Heart left ventricle (tissue), 16 donors: ENCODE results near the gene RANBP17. TPM values are rescaled to one million over a fixed set of nuclear protein-coding genes. Genes with fewer than 3 reads are reported as not detected.

Source experiments
- ATAC-seq, 4 donors: fragments of 200-7000 bp; cut with Tn5 transposase; one replicate each; pipeline ENCODE4 v1.9.1; 2020 to 2022; ENCODE audit warnings: moderate library complexity in 4 of 4, mild to moderate bottlenecking in 3 of 4, moderate number of reproducible peaks in 1 of 4
- DNase-seq, 5 donors: peaks; one replicate each; pipeline ENCODE4 v3.0.0-alpha.2; 2020
- H3K27ac ChIP-seq, 12 donors: fragments of 200-600 bp; sonication (generic) in 4 of 12; one replicate each; pipeline versions ENCODE4 v1.5.0 to v1.8.0; 2016 to 2022; ENCODE audit warnings: mild to moderate bottlenecking in 2 of 12
- H3K27me3 ChIP-seq, 9 donors: fragments of 200-600 bp; sonication (generic) in 2 of 9; one replicate each; pipeline versions ENCODE4 v1.5.1 to v1.8.0; 2016 to 2022; ENCODE audit warnings: mild to moderate bottlenecking in 3 of 9
- H3K36me3 ChIP-seq, 9 donors: fragments of 200-600 bp; sonication (generic) in 2 of 9; one replicate each; pipeline versions ENCODE4 v1.5.0 to v1.8.0; 2018 to 2022; ENCODE audit warnings: mild to moderate bottlenecking in 2 of 9
- H3K4me1 ChIP-seq, 12 donors: fragments of 200-600 bp; sonication (generic) in 4 of 12; one replicate each; pipeline versions ENCODE4 v1.5.0 to v1.8.0; 2016 to 2022; ENCODE audit warnings: mild to moderate bottlenecking in 3 of 12
- H3K4me3 ChIP-seq, 12 donors: fragments of 200-600 bp; sonication (generic) in 4 of 12; one replicate each; pipeline versions ENCODE4 v1.5.0 to v1.8.0; 2017 to 2022; ENCODE audit warnings: mild to moderate bottlenecking in 9 of 12, moderate library complexity in 4 of 12
- H3K9me3 ChIP-seq, 12 donors: fragments of 200-600 bp; sonication (generic) in 4 of 12; one replicate each; pipeline versions ENCODE4 v1.5.0 to v1.8.0; 2016 to 2022; ENCODE audit warnings: mild to moderate bottlenecking in 1 of 12
- POLR2A ChIP-seq, 2 donors: fragments of 450-650 bp; IDR thresholded peaks; one replicate each; pipeline ENCODE4 v1.6.1; 2017; ENCODE audit warnings: antibody characterized with exemption in 2 of 2, mild to moderate bottlenecking in 2 of 2, moderate library complexity in 2 of 2
- WGBS, 4 donors: extraction: QIAGEN DNeasy Blood & Tissue Kit in 2 of 4; methylation state at CpG; one replicate each; pipeline versions ENCODE4 v1.1.5 to v1.1.7; 2013 to 2018; 5-methylcytosine and 5-hydroxymethylcytosine counted together
- intact Hi-C, 10 donors: fragments of 100-400 bp; cut with DNase I; formaldehyde crosslinking; loops; one replicate each; pipeline versions ENCODE4 v1.11.1 to v1.14.2; 2022
- polyA plus RNA-seq, 2 donors: library from polyadenylated mRNA; stranded (reverse); fragments of 200-250 nt; gene quantifications; one replicate each; pipeline ENCODE4 v1.2.3, GENCODE V29; 2013
- total RNA-seq, 9 donors: library from RNA; depleted of rRNA in 2 of 9; stranded (reverse); fragments of >200 nt in 2 of 9; fragmentation: NEBNext Ultra II Directional in 3 of 9; extraction: Animal tissue kit (Norgen Biotek cat#: 25700) in 3 of 9; gene quantifications; one replicate each; pipeline versions ENCODE4 v1.1.0 to v1.2.4, GENCODE V29; 2016 to 2023
- TF ChIP-seq, protein P1 (sequence below), 12 donors: fragments of 200-600 bp; sonication (generic) in 4 of 12; IDR thresholded peaks; one replicate each; pipeline versions ENCODE4 v1.5.0 to v1.8.0; 2018 to 2022; ENCODE audit warnings: antibody characterized with exemption in 12 of 12, mild to moderate bottlenecking in 5 of 12
- donor health status: ischemic (EF 13 %, LVEDD 7.1; RV severe dilation, severe dysfunction).
- donor health status: healthy with polysubstance abuse.
- donor health status: DM: no; HTN: yes; CAD: no.
- donor health status: DM: no; HTN: no; CAD: no.
- donor health status: ischemic (EF 25% LVEDD 6.9; RV normal size, moderate dysfunction).
- donor health status: ischemic (EF 25% LVEDD 5.7; RV mildly dilated, moderate dysfunction).
- donor health status: healthy.
- donor health status: DM: yes; HTN: yes; CAD: no.
- donor health status: ischemic (EF 35%, LVEDD 5.7; RV mildly dilated, moderate dysfunction).
- donor health status: nonischemic (EF 11% LVEDD 7.7; RV severe dilation, severe dysfunction).
- donor health status: DM: yes; HTN: yes; CAD: no.
- donor health status: PGD.
- donor health status: ischemic (EF 29% LVEDD 5.4; RV normal size, mild dysfunction).
- donor health status: nonischemic (EF 23%, LVEDD 6.1; RV moderate dilation, normal function).

RANBP17 gene
- total and polyA plus RNA-seq, 11 donors, result 0.65 to 11.5 (median 3.7) TPM

DNA sequence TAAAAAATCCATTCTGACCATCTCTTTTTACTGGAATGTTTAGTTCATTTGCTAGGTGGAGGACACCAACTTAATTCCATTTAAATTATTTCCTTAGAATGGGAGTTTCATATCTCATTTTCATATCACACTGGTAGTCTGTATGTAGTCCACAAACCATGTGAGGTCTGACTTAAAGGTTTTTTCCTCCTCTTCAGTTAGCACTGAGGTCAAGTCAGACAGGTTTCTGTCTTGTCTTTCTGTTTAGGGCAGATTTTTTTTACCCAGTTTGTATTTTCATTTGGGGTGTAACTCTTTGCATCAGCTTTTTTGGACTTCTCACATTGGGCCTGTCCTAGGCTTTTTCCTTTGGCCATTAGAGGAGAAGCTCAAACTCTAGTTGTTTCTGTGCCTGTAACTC is 75.3 kb downstream of the RANBP17 start:
- peaks cover 0 to 6% (median 0%) of the 10 kb centered on the region in 9 donors for H3K36me3 ChIP-seq
- intact Hi-C loops, result no loop called here
- ATAC-seq (no peak), DNase-seq (no peak)
- no peaks in the 10 kb centered on the region for H3K27me3 ChIP-seq
- H3K4me3 ChIP-seq, result no peak overlapping the region
- TF ChIP-seq, protein P1, sequence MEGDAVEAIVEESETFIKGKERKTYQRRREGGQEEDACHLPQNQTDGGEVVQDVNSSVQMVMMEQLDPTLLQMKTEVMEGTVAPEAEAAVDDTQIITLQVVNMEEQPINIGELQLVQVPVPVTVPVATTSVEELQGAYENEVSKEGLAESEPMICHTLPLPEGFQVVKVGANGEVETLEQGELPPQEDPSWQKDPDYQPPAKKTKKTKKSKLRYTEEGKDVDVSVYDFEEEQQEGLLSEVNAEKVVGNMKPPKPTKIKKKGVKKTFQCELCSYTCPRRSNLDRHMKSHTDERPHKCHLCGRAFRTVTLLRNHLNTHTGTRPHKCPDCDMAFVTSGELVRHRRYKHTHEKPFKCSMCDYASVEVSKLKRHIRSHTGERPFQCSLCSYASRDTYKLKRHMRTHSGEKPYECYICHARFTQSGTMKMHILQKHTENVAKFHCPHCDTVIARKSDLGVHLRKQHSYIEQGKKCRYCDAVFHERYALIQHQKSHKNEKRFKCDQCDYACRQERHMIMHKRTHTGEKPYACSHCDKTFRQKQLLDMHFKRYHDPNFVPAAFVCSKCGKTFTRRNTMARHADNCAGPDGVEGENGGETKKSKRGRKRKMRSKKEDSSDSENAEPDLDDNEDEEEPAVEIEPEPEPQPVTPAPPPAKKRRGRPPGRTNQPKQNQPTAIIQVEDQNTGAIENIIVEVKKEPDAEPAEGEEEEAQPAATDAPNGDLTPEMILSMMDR (IDR thresholded peaks at IDR 0.05), result no peak
- no peak for TF ChIP-seq POLR2A (IDR thresholded peaks at IDR 0.05)
- no peaks in the 10 kb centered on the region for H3K4me1 ChIP-seq
- H3K27ac ChIP-seq, result no peak overlapping the region
- H3K9me3 ChIP-seq, result peaks cover 0 to 6% (median 0%) of the 10 kb centered on the region in 12 donors

DNA sequence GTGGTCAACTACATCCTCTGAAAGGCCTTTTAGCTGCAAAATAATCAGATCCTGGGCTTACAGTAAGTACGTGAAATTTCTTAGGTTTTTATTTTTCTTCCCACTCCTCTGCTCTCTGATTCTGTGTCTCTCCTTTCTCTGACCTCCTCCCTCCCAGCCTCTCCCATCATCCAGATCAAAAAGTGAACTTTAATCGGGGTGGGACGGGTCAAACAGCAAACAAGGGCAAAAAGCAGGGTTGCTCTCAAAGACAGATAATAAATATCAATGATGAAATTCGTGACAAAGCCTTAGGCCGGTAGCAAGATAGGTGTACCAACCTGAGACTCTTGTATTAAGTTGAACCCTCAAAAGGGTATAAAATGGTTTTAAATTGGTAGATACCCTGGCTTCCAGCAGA is 76.1 kb downstream of the RANBP17 start:
- WGBS, 4 donors, result 76 to 88% (median 81%) methylated on average over 5 of the region's 5 CpGs
- Histone ChIP-seq H3K36me3 (peaks cover 0 to 6% (median 0%) of the 10 kb centered on the region in 9 donors), H3K4me1 (no peaks in the 10 kb centered on the region), H3K9me3 (peaks cover 0 to 6% (median 0%) of the 10 kb centered on the region in 12 donors), H3K27me3 (no peaks in the 10 kb centered on the region), H3K4me3 (no peak overlapping the region), H3K27ac (no peak overlapping the region)
- ATAC-seq (no peak), DNase-seq (no peak)
- TF ChIP-seq, protein P1 (IDR thresholded peaks at IDR 0.05), result no peak
- TF ChIP-seq POLR2A (IDR thresholded peaks at IDR 0.05), result no peak
- intact Hi-C loops, result no loop called here

DNA sequence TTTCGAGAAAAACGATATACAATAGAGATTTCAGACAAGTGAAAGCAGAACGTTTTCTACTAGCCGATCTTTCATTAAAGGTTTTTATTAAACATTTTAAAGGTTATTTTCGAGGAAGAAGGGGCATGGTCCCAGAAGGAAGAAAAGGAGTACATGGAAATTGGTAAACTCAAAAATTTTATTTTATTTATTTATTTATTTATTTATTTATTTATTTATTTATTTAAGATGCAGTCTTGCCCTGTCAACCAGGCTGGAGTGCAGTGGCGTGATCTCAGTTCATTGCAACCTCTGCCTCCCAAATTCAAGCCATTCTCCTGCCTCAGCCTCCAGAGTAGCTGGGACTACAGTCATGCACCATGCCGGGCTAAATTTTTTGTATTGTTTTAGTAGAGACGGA is 77.4 kb downstream of the RANBP17 start:
- Histone ChIP-seq H3K9me3 (peaks cover 0 to 6% (median 0%) of the 10 kb centered on the region in 12 donors), H3K4me1 (no peaks in the 10 kb centered on the region), H3K36me3 (peaks cover 0 to 6% (median 0%) of the 10 kb centered on the region in 9 donors), H3K27ac (no peak overlapping the region), H3K27me3 (no peaks in the 10 kb centered on the region), H3K4me3 (no peak overlapping the region)
- 73 to 90% (median 80%) methylated on average over 8 of the region's 8 CpGs for WGBS, 4 donors
- no peak for ATAC-seq
- no peak for DNase-seq
- TF ChIP-seq, protein P1 (IDR thresholded peaks at IDR 0.05), result no peak
- TF ChIP-seq POLR2A (IDR thresholded peaks at IDR 0.05), result no peak
- intact Hi-C loops, result no loop called here

DNA sequence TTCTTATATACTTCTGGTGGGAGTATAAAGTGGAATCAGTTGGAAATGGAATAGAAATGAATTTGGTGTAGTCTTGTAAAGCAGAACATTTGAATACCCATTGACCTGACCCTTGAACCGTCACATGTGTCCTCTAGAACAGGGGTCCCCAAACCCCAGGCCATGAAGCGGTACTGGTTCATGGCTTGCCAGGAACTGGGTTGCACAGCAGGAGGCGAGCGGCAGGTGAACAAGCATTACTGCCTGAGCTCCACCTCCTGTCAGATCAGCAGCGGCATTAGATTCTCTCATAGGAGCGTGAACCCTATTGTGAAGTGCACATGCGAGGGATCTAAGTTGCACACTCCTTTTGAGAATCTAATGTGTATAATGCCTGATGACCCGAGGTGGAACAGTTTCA is 80.0 kb downstream of the RANBP17 start:
- no peak overlapping the region for H3K27ac ChIP-seq
- intact Hi-C loops, result no loop called here
- no peak for ATAC-seq

More for the DNA sequence above, 80.0 kb downstream of the RANBP17 start:
- H3K9me3 ChIP-seq, result peaks cover 0 to 6% (median 0%) of the 10 kb centered on the region in 12 donors
- no peaks in the 10 kb centered on the region for H3K27me3 ChIP-seq
- DNase-seq, result no peak
- 96 to 98% (median 98%) methylated on average over 8 of the region's 8 CpGs for WGBS, 4 donors
- peaks cover 0 to 6% (median 0%) of the 10 kb centered on the region in 9 donors for H3K36me3 ChIP-seq
- no peak for TF ChIP-seq POLR2A (IDR thresholded peaks at IDR 0.05)
- TF ChIP-seq, protein P1 (IDR thresholded peaks at IDR 0.05), result no peak
- H3K4me1 ChIP-seq, result no peaks in the 10 kb centered on the region
- no peak overlapping the region for H3K4me3 ChIP-seq
